Measurements from ENCODE around the gene NPC2.

NPC2 gene

GRCh38 chr14:74501691-74502090 is 8.6 kb upstream of the NPC2 start:
- no peak for DNase-seq

- DNase-seq, result no peak
Observed at GRCh38 chr14:74501135-74501614, 8.1 kb upstream of the NPC2 start.

DNA sequence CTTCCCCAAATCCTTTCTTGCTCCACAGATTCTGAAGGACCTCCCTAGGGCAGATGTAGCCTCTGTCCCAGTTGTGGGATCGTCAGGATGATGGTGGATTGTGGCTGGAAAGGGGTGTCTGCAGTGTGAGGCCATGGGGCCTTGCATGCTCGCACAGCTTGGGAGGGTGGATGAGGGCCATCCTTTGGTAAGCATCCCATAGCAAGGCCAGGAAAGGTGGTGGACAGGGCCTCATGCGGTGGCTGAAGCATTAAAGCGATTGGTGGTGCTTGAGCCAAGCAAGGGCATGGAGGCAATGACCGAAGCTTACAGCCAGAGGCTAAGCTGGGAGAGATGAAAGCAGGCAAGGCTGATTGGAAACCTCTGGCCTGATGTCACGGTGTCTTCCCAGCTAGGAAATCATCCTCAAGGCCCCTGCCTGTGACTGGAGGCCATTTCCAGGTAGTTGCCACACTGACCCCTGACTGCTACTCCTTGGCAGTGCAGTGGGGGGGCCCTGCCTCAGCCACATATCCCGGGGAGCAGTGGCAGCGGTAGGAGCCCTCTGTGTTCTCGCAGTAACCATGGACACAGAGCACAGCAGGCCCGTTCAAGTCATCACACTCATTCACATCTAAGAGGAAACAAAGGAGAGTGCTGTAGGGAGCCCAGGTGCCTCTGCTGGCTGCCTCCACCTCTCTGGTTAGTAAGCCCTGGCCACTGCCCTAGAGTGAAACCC is 7.5 kb upstream of the NPC2 start:
- no peak for DNase-seq

DNA sequence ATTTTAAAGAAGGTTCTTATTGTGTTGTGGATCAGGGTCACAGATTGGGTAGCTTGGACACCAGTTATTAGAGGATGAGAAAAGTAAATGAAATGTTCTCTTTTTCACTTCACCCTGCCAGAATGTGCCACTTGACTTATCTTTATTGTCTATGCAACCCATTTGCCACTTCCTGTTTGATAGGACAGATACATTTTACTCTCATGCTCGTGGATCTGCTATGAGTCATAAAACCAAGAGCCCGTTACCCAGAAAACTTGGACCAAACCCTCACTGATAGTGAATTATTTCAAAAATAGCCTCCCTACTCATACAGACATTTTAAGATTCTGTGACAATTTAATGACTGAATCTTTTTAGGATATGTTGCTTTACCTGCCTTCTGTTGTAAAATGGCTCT is 2.3 kb upstream of the NPC2 start:
- DNase-seq, result no peak

GRCh38 chr14:74493343-74494261 is 497 bp upstream of the NPC2 start, which contains the start of gene ISCA2:
Gene ISCA2 (plus strand): TSS chr14:74493765. CDS start chr14:74493775, 10 bp downstream.
- DNase-seq, result peak; percentile 98

DNA sequence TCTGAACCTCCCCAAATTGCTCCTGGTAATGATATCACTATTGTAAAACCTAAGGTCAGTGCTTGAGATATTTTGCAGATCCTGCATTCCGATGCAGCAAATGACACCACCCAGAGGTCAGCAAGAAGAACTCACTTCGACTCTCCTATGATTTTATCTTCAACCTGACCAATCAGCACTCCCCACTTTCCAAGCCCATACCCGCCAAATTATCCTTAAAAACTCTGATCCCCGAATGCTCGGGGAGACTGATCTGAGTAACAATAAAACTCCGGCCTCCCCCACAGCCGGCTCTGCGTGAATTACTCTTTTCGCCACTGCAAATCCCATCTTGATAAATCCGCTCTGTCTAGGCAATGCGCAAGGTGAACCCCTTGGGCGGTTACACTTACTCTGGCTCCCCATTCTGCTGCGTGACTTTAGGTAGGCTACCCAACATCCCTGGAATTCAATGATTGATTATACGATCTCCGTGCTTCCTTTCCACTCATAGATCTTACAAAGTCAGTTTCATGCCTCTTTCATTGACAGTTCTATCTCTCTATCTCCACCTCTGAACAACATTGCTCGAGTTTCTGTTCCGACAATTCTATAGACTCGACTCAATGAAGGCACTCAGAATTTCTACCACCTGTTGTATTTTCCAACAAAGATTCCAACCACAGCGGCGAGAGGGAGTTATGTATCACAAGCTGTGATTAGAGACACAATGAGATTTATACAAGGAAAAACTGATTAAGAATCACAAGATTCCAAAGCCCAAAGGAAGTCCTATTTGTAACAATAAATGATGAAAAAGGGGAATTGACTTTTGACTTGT is 939 bp downstream of the NPC2 start:
- DNase-seq, result no peak

GRCh38 chr14:74490486-74490885 is 2.6 kb downstream of the NPC2 start:
- DNase-seq, result no peak

DNA sequence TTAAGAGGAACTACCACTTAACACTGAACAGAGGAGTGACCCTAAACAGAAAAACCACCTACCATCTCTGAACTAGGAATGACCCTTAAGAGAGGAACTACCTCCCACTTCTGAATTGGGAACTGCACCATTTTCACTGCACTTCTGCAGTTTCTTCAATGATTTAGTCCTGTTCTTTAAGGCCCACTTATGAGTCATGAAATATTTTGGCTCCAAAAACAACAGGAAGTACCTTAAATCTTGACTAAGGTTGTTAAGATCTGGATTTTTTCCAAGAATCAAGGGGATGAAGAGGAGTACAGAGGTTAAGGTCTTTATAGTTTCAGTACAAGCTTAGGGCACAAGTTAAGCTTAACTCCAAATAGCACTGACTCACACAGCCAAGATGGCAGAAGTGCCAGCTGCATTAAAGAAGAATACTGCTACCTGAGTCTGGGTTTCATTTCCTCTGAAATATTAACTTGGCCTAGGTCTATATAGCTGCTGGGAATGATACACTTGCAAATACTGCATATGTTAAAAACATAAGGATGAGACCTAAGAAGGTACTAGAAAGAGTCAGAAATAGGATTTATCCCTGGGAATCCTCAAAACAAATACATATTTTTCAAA is 4.2 kb downstream of the NPC2 start:
- DNase-seq, result no peak

DNA sequence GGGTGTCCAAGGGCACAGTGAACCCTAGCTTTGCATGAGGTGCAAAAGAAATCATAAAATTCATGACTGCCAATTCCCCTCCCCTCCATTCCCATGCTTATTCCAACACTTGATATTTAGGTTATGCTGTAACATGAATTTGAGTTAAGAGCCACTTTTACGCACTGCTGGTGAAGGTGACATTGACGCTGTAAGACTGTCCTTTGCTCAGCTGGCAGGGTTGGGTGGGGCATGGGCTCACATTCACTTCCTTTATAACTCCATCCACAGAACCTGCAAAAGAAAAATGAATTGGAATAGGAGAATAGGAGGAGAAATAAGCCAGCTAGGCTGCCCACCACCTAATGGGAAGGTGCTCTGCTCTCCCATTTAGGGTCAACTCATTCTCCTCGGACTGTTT is 6.9 kb downstream of the NPC2 start:
- no peak for DNase-seq

DNA sequence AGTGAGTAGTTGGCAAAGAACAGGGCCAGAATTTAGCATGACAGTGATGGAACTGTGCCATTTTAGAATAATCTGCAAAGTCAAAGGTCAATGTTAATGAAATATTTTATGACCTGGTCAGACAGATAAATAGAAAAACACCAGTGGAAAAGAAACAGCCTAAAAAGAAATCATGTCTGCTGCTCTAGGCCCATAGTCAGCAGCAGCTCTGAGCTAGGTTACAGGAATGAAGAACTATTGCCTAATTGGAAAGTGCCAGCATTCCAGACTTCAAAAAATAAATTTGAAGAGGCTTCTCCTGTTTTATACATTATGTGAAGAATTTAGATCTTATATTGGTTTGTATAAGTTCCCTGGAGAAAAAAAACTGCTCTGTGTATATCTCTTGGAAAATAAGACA is 9.8 kb downstream of the NPC2 start:
- no peak for DNase-seq

DNA sequence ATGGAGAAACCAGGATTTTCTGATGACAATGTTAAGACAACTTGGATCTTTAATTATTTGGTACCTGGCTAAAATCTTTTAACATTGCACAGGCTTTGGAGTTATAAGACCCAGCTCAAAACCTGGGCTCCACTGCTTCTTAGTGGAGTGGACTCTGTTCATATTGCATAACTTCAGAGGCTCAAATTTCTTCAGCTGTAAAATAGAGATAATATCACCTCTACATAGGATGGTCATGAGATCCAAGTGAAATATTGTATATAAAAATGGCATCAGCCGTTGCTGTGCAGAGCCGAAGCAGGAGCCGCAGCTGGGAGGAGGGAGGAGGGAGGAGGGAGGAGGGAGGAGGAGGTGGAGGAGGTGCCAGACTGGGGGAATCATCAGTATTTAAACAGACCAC is 10.5 kb downstream of the NPC2 start:
- no peak for DNase-seq

DNA sequence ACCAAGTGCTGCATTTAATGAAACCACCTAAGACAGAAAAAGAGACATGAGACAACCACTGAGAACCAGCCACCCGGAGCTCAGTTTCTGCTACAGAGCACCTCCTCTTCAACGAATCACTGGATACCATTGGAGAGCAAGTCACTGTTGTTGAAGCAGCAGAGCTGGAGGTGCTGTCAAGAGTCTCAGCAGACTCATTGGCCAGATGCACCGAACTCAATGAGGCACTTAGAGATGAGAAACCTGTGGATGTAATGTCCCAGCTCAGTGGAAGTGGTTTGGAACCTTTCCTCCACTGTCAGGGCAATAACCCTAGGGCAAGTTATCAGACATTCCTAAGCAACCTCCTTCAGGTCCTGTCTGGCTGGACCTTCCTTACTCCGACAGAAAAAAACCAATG is 13.1 kb downstream of the NPC2 start:
- no peak for DNase-seq

GRCh38 chr14:74478996-74479635 is 14.0 kb downstream of the NPC2 start:
- DNase-seq, result no peak

GRCh38 chr14:74476607-74477006 is 16.5 kb downstream of the NPC2 start:
- no peak for DNase-seq

DNA sequence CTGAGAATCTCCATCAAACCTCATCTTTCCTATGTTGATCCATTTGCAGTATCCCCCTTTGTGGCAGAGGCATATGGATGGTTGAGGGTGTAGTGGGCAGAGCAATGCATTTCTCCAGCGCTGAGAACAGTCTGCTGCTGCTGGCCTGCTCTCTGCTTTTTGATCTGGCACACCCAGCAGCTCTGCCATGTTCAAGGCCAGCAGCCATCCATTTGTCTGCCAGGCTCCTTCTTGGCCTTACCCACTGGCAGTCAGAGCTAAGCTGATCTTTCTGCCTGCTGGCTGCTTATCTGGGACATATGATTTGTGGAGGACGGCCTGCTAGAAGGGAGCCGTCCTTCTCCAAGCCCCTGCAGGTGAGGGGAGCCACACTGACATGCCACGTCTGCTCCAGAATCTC is 17.0 kb downstream of the NPC2 start:
- no peak for DNase-seq

DNA sequence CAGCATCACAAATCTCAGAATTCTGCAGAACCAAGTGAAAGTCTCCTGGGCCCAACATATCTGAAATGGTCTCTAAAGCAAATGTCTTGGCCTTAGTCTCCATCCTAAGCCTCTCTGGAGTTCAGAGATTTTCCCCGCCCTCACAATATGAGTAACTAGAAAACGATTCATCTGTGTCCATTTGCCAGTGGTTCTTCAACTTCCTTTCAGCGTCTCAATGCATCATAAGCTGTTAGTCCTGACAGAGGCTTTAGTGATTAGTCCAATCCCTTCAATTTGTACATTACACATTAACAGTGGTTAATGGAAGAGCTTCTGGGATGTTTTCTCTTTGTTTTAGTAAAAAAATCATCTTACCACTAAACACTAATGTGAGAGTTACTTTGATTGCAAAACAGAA is 17.4 kb downstream of the NPC2 start:
- no peak for DNase-seq

DNA sequence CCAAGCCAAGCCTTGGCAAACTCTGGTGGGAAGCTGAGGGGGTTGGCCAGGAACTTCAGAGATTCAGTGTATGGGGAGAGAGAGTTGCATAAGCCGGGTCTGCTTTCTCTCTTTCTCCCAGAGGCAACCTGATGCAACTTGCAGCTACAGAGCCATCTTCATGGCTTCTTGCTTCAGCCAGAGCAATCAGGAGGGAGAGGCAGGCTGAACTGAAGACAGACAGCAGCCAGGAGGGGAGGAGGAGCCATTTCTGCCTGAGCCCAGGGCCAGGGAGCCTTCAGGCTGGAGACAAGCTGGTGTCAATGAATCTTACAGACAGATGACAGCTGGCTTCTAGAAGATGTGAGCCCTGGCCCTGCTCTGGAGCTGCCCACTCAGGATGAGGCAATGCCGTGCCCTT is 18.7 kb downstream of the NPC2 start:
- no peak for DNase-seq

- DNase-seq, result no peak
Observed at GRCh38 chr14:74472601-74473000, 20.5 kb downstream of the NPC2 start.

DNA sequence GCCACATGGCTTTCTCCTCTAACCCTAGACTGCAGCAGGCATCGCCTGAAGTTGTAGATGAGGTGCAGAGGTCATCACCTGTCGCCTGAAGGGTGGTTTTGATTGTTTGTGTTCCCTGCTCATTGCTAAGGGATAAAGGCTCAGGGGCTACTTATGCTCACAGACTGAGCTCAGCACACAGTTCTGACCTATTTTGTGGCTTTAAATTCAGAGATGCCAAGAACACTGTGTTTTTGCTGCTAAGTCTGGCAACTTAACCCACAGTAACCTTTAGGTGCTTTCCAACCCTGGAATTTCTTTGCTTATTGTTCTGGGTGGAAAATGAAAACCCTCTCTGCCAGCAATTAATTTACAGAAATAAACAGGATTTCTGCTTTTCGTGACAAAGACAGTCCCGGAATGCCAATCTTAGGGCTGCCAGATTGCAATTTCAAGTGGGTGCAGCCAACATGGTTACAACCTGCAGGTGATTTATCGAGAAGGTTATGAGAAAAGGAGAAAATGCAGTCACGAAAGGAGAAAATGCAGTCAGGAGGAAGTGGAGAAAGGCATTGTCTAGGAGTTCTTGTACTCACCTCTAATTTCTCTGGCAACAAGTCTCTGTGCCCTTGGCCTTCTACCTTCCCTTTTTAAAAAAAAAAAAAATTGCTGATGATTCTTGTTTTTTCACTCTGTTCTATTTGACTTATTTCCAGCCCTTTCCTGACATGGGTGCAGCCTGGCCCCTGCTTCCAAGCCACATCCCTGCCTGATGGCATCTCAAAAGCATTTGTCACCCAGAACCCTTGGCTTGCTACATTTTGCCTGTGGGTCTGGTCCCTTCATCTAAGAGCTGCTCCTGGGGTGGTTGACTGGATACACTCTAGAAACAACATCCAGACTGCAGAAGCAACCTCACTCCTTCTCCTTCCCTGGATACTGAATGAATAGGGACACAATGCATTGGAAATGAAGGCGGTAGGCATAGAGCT is 23.3 kb downstream of the NPC2 start:
- DNase-seq, result no peak

DNA sequence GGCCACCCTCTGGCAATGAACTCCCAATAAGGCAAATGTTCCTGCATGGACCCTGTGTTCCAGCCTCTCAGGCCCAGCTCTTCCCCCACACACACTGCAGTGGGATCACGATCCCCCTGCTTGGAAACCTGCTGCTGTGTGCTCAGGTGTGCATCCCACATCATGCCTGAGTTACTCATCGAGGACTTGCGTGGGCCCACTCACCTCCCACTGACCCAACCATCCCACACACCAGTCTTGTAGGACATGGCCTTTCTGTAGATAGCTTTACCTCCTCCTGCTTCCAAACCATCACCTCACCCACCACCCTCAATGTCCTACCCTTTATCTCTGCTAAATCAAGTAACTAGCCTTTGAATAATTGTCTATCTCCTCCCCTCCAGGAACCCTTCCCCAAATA is 24.6 kb downstream of the NPC2 start:
- DNase-seq, result no peak

GRCh38 chr14:74465335-74465734 is 27.8 kb downstream of the NPC2 start:
- DNase-seq, result no peak

Measured in activated T-cell treated with anti-CD3 and anti-CD28 coated beads for 4 hours (primary cell).